GM21367 (cell line): ENCODE data around the gene ECPAS.
"Not testable (repeated sequence)": the region's sequence is repeated elsewhere in the genome, so short reads cannot be mapped to it uniquely, and the experiment has no call there.

Experiments used
- ATAC-seq: cut with Tn5 transposase; IDR thresholded peaks from one replicate; pipeline ENCODE4 v1.9.1; 2021; ENCODE audit not compliant: unreplicated experiment

ECPAS gene

GRCh38 chr9:111349766-111350165 lies 134.4 kb downstream of the ECPAS start:
- ATAC-seq: no peak

- ATAC-seq: no peak
Observed at GRCh38 chr9:111348821-111349271, 135.3 kb downstream of the ECPAS start.

GRCh38 chr9:111334318-111334863 lies 149.8 kb downstream of the ECPAS start:
- not testable (repeated sequence) for ATAC-seq

GRCh38 chr9:111330124-111330523 lies 154.1 kb downstream of the ECPAS start, which contains the start of gene OR2K2:
Gene OR2K2 (minus strand): TSS chr9:111330224. CDS start chr9:111328433, 1,791 bp downstream.
- no peak for ATAC-seq

- ATAC-seq: no peak
Observed at GRCh38 chr9:111320631-111321030, 163.6 kb downstream of the ECPAS start.

- ATAC-seq: no peak
Observed at GRCh38 chr9:111316796-111317195, 167.4 kb downstream of the ECPAS start.
